Measurements from ENCODE around the gene PLOD1. TPM values are rescaled to one million over a fixed set of nuclear protein-coding genes. Genes with fewer than 3 reads are reported as not detected.

Gene PLOD1
- total and polyA plus RNA-seq, 2 experiments from 2014 or later = 22.4 to 62.9 TPM

DNA sequence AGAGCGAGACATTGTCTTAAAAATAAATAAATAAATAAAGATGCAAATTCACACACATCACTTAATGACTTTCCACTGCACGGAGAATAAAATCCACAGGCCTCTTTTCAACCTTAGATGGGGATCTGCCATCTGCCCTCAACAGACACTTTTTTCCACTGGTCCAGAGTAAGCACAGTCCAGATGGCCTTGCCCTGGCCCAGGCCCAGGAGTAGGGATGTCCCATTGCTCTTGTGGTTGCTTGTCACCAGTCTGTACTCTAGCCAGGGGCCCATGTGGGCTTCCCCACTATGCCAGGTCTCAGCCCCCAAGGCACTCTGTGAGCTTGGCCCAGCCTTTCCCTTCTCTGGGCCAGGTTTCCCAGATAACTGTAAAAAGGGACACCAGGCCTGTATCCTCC lies 17.4 kb downstream of the PLOD1 start:
- Histone ChIP-seq H3K79me2 (replicated peaks; ENCODE audit: insufficient read depth) (no peaks in the 10 kb centered on the region), H3K4me1 (ENCODE audit: insufficient read depth) (no peaks in the 10 kb centered on the region), H3K36me3 (ENCODE audit: insufficient read depth) (peaks cover 4% of the 10 kb centered on the region; the same call in 1 of the 2 replicates), H3F3A (replicated peaks; ENCODE audit: low read depth) (no peaks in the 10 kb centered on the region), H4K20me1 (replicated peaks; ENCODE audit: insufficient read depth) (no peaks in the 10 kb centered on the region), H3K27ac (ENCODE audit: low read depth) (no peak overlapping the region), H2AFZ (no peak overlapping the region), H3K4me2 (no peak overlapping the region), H3K27me3 (ENCODE audit: insufficient read depth) (no peaks in the 10 kb centered on the region), H3K9me2 (ENCODE audit: insufficient read depth) (no peaks in the 10 kb centered on the region), H3K4me3 (no peak overlapping the region)
- H3K27ac Mint-ChIP-seq = no peak overlapping the region
- peaks cover 38% of the 10 kb centered on the region for H3K36me3 Mint-ChIP-seq (ENCODE audit: low read depth)
- H3K9me3 Mint-ChIP-seq = peaks cover 8% of the 10 kb centered on the region
- TF ChIP-seq, protein P1, sequence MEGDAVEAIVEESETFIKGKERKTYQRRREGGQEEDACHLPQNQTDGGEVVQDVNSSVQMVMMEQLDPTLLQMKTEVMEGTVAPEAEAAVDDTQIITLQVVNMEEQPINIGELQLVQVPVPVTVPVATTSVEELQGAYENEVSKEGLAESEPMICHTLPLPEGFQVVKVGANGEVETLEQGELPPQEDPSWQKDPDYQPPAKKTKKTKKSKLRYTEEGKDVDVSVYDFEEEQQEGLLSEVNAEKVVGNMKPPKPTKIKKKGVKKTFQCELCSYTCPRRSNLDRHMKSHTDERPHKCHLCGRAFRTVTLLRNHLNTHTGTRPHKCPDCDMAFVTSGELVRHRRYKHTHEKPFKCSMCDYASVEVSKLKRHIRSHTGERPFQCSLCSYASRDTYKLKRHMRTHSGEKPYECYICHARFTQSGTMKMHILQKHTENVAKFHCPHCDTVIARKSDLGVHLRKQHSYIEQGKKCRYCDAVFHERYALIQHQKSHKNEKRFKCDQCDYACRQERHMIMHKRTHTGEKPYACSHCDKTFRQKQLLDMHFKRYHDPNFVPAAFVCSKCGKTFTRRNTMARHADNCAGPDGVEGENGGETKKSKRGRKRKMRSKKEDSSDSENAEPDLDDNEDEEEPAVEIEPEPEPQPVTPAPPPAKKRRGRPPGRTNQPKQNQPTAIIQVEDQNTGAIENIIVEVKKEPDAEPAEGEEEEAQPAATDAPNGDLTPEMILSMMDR (conservative IDR thresholded peaks at IDR 0.05; ENCODE audit: low read depth in 2 of 2) = no peak
- TF ChIP-seq STAT1 (IDR thresholded peaks at IDR 0.05; ENCODE audit: unreplicated experiment) = no peak
- no peak for TF ChIP-seq ZNF114 (CRISPR knock-in tag; IDR thresholded peaks at IDR 0.05)
- no peaks in the 10 kb centered on the region for H3K4me1 Mint-ChIP-seq
- H3K4me3 Mint-ChIP-seq = no peak overlapping the region
- ATAC-seq = no peak
- peaks cover 4% of the 10 kb centered on the region for H3K27me3 Mint-ChIP-seq (ENCODE audit: insufficient read depth, low read depth, poor library complexity)
- DNase-seq (ENCODE audit: low spot score) = no peak

DNA sequence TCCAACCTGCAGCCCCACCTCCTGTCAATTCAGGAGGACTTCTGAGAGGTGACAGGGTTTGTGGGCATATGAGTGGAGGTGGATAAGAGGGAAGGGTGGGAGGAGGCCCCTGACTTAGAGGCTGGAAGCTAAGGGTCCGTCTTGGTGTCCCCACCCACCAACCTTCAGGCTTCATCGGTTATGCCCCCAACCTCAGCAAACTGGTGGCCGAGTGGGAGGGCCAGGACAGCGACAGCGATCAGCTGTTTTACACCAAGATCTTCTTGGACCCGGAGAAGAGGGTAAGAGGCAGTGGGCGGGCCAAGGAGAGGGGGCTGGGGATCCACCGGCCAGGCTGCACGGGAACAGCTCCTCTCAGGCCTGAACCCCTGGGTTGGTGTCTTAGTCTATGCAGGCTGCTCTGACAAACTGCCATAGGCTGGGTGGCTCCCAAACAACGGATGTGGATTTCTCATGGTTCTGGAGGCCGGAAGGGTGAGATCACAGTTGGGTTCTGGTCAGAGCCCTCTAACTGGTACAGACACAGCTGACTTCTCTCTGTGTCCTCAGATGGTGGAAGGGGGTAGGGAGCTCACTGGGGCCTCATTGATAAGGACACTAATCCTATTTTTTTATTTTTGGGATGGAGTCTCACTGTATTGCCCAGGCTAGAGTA lies 18.1 kb downstream of the PLOD1 start:
- Histone ChIP-seq H3F3A (replicated peaks; ENCODE audit: low read depth) (no peaks in the 10 kb centered on the region), H3K4me2 (no peak overlapping the region), H4K20me1 (replicated peaks; ENCODE audit: insufficient read depth) (no peaks in the 10 kb centered on the region), H3K27ac (ENCODE audit: low read depth) (no peak overlapping the region), H3K36me3 (ENCODE audit: insufficient read depth) (peaks cover 4% of the 10 kb centered on the region; the same call in 1 of the 2 replicates), H2AFZ (no peak overlapping the region), H3K9me2 (ENCODE audit: insufficient read depth) (no peaks in the 10 kb centered on the region), H3K27me3 (ENCODE audit: insufficient read depth) (no peaks in the 10 kb centered on the region), H3K4me1 (ENCODE audit: insufficient read depth) (no peaks in the 10 kb centered on the region), H3K79me2 (replicated peaks; ENCODE audit: insufficient read depth) (no peaks in the 10 kb centered on the region), H3K4me3 (no peak overlapping the region)
- H3K9me3 Mint-ChIP-seq = peaks cover 8% of the 10 kb centered on the region
- peaks cover 37% of the 10 kb centered on the region for H3K36me3 Mint-ChIP-seq (ENCODE audit: low read depth)
- no peak overlapping the region for H3K4me3 Mint-ChIP-seq
- DNase-seq (ENCODE audit: low spot score) (no peak), ATAC-seq (no peak; the same call in 2 of the 3 replicates)
- H3K4me1 Mint-ChIP-seq = no peaks in the 10 kb centered on the region
- H3K27ac Mint-ChIP-seq = no peak overlapping the region
- H3K27me3 Mint-ChIP-seq (ENCODE audit: insufficient read depth, low read depth, poor library complexity) = peaks cover 5% of the 10 kb centered on the region
- TF ChIP-seq ZNF331 (CRISPR knock-in tag; IDR thresholded peaks at IDR 0.05; ENCODE audit: low read depth) (no peak), NANOG (IDR thresholded peaks at IDR 0.05; ENCODE audit: borderline replicate concordance) (no peak), STAT1 (IDR thresholded peaks at IDR 0.05; ENCODE audit: unreplicated experiment) (no peak), EZH2phosphoT487 (IDR thresholded peaks at IDR 0.05; ENCODE audit: unreplicated experiment) (no peak), JUNB (IDR thresholded peaks at IDR 0.05; ENCODE audit: unreplicated experiment) (no peak), POLR2AphosphoS5 (IDR thresholded peaks at IDR 0.05; ENCODE audit: low read depth) (no peak)
- TF ChIP-seq, protein P2, sequence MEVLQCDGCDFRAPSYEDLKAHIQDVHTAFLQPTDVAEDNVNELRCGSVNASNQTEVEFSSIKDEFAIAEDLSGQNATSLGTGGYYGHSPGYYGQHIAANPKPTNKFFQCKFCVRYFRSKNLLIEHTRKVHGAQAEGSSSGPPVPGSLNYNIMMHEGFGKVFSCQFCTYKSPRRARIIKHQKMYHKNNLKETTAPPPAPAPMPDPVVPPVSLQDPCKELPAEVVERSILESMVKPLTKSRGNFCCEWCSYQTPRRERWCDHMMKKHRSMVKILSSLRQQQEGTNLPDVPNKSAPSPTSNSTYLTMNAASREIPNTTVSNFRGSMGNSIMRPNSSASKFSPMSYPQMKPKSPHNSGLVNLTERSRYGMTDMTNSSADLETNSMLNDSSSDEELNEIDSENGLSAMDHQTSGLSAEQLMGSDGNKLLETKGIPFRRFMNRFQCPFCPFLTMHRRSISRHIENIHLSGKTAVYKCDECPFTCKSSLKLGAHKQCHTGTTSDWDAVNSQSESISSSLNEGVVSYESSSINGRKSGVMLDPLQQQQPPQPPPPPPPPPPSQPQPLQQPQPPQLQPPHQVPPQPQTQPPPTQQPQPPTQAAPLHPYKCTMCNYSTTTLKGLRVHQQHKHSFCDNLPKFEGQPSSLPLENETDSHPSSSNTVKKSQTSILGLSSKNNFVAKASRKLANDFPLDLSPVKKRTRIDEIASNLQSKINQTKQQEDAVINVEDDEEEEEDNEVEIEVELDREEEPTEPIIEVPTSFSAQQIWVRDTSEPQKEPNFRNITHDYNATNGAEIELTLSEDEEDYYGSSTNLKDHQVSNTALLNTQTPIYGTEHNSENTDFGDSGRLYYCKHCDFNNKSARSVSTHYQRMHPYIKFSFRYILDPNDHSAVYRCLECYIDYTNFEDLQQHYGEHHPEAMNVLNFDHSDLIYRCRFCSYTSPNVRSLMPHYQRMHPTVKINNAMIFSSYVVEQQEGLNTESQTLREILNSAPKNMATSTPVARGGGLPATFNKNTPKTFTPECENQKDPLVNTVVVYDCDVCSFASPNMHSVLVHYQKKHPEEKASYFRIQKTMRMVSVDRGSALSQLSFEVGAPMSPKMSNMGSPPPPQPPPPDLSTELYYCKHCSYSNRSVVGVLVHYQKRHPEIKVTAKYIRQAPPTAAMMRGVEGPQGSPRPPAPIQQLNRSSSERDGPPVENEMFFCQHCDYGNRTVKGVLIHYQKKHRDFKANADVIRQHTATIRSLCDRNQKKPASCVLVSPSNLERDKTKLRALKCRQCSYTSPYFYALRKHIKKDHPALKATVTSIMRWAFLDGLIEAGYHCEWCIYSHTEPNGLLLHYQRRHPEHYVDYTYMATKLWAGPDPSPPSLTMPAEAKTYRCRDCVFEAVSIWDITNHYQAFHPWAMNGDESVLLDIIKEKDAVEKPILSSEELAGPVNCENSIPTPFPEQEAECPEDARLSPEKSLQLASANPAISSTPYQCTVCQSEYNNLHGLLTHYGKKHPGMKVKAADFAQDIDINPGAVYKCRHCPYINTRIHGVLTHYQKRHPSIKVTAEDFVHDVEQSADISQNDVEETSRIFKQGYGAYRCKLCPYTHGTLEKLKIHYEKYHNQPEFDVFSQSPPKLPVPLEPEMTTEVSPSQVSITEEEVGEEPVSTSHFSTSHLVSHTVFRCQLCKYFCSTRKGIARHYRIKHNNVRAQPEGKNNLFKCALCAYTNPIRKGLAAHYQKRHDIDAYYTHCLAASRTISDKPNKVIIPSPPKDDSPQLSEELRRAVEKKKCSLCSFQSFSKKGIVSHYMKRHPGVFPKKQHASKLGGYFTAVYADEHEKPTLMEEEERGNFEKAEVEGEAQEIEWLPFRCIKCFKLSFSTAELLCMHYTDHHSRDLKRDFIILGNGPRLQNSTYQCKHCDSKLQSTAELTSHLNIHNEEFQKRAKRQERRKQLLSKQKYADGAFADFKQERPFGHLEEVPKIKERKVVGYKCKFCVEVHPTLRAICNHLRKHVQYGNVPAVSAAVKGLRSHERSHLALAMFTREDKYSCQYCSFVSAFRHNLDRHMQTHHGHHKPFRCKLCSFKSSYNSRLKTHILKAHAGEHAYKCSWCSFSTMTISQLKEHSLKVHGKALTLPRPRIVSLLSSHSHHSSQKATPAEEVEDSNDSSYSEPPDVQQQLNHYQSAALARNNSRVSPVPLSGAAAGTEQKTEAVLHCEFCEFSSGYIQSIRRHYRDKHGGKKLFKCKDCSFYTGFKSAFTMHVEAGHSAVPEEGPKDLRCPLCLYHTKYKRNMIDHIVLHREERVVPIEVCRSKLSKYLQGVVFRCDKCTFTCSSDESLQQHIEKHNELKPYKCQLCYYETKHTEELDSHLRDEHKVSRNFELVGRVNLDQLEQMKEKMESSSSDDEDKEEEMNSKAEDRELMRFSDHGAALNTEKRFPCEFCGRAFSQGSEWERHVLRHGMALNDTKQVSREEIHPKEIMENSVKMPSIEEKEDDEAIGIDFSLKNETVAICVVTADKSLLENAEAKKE (CRISPR knock-in tag; IDR thresholded peaks at IDR 0.05) = no peak
- TF ChIP-seq, protein P3, sequence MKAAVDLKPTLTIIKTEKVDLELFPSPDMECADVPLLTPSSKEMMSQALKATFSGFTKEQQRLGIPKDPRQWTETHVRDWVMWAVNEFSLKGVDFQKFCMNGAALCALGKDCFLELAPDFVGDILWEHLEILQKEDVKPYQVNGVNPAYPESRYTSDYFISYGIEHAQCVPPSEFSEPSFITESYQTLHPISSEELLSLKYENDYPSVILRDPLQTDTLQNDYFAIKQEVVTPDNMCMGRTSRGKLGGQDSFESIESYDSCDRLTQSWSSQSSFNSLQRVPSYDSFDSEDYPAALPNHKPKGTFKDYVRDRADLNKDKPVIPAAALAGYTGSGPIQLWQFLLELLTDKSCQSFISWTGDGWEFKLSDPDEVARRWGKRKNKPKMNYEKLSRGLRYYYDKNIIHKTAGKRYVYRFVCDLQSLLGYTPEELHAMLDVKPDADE (IDR thresholded peaks at IDR 0.05) = no peak
- TF ChIP-seq, protein P1 (conservative IDR thresholded peaks at IDR 0.05; ENCODE audit: low read depth in 2 of 2) = no peak
